ENCODE measurements around the gene ANKRD60.

DNA sequence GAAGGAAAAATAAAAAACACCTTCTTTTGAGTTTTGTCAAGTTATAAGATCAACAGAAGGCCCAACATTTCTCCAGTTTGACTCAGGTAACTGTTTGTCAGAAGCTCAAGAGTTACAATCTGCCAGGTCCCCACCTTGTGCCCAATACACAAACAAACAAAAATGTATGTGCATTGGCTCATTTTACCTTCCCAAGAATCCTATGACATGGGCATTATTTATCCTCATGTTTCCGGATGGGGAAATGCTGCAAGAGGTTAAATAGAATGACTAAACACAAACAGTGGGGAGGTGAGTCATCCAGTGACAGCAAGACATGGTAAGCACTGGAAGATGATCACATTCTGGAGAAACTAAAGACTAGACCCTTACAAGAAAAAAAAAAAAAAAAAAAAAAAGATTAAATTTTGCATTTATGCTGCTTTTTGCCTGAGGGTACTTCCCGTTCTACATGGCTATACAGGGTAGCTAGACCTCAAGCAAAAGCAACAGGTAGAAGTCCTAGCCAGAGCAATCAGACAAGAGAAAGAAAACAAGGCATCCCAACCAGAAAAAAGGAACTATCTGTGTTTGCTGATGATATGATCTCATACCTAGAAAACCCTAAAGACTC lies 23.6 kb upstream of the ANKRD60 start:
- TF ChIP-seq, protein P1, sequence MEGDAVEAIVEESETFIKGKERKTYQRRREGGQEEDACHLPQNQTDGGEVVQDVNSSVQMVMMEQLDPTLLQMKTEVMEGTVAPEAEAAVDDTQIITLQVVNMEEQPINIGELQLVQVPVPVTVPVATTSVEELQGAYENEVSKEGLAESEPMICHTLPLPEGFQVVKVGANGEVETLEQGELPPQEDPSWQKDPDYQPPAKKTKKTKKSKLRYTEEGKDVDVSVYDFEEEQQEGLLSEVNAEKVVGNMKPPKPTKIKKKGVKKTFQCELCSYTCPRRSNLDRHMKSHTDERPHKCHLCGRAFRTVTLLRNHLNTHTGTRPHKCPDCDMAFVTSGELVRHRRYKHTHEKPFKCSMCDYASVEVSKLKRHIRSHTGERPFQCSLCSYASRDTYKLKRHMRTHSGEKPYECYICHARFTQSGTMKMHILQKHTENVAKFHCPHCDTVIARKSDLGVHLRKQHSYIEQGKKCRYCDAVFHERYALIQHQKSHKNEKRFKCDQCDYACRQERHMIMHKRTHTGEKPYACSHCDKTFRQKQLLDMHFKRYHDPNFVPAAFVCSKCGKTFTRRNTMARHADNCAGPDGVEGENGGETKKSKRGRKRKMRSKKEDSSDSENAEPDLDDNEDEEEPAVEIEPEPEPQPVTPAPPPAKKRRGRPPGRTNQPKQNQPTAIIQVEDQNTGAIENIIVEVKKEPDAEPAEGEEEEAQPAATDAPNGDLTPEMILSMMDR (IDR thresholded peaks at IDR 0.05): no peak
- TF ChIP-seq POLR2A (IDR thresholded peaks at IDR 0.05): no peak

Measured in lower leg skin (tissue), 3 donors.